HS-27A (cell line): ENCODE measurements around the gene ATP2B2.

Source experiments
- DNase-seq: peaks from one replicate; pipeline ENCODE4 v3.0.0-alpha.2; 2012; ENCODE audit warnings: low read depth, missing footprints

Gene ATP2B2

GRCh38 chr3:10447527-10448260 is 57.7 kb downstream of the ATP2B2 start:
- no peak for DNase-seq

- no peak for DNase-seq
These were observed 58.3 kb downstream of the ATP2B2 start for GRCh38 chr3:10447110-10447509.

GRCh38 chr3:10445561-10446175 is 59.7 kb downstream of the ATP2B2 start:
- no peak for DNase-seq

- DNase-seq = no peak
These were observed 60.9 kb downstream of the ATP2B2 start for GRCh38 chr3:10444511-10444910.

- DNase-seq = no peak
These were observed 61.3 kb downstream of the ATP2B2 start for GRCh38 chr3:10444110-10444429.

GRCh38 chr3:10443272-10444109 is 61.9 kb downstream of the ATP2B2 start:
- no peak for DNase-seq

GRCh38 chr3:10442151-10442795 is 63.1 kb downstream of the ATP2B2 start:
- DNase-seq = no peak

GRCh38 chr3:10440684-10441083 is 64.7 kb downstream of the ATP2B2 start:
- DNase-seq = no peak

GRCh38 chr3:10438902-10439610 is 66.3 kb downstream of the ATP2B2 start:
- no peak for DNase-seq

- no peak for DNase-seq
These were observed 67.1 kb downstream of the ATP2B2 start for GRCh38 chr3:10437995-10438901.

- no peak for DNase-seq
These were observed 68.0 kb downstream of the ATP2B2 start for GRCh38 chr3:10437272-10437994.

GRCh38 chr3:10435850-10436249 is 69.5 kb downstream of the ATP2B2 start:
- DNase-seq = no peak

- no peak for DNase-seq
These were observed 70.4 kb downstream of the ATP2B2 start for GRCh38 chr3:10434938-10435336.

GRCh38 chr3:10434144-10434937 is 71.0 kb downstream of the ATP2B2 start:
- DNase-seq = no peak

- no peak for DNase-seq
These were observed 72.5 kb downstream of the ATP2B2 start for GRCh38 chr3:10432931-10433330.

- DNase-seq = no peak
These were observed 73.1 kb downstream of the ATP2B2 start for GRCh38 chr3:10432156-10432845.

GRCh38 chr3:10430805-10431204 is 74.6 kb downstream of the ATP2B2 start:
- no peak for DNase-seq

GRCh38 chr3:10428406-10429091 is 76.8 kb downstream of the ATP2B2 start:
- DNase-seq = no peak
